ENCODE data around the gene IFITM2.

Gene IFITM2

GRCh38 chr11:269146-269890 lies 38.3 kb upstream of the IFITM2 start:
- ChIA-PET CTCF (no interaction called here), POLR2A (no interaction called here)
- no peak for DNase-seq (ENCODE audit: extremely low spot score)
- TF ChIP-seq ZNF384 (IDR thresholded peaks at IDR 0.05): no peak
- no peak for TF ChIP-seq FOXA1 (IDR thresholded peaks at IDR 0.05)
- no peak for TF ChIP-seq NFRKB (IDR thresholded peaks at IDR 0.05)
- TF ChIP-seq LEF1 (IDR thresholded peaks at IDR 0.05; ENCODE audit: borderline replicate concordance): no peak
- no peak for TF ChIP-seq CTBP1 (IDR thresholded peaks at IDR 0.05; ENCODE audit: borderline replicate concordance)
- no peak for TF ChIP-seq ARNT (IDR thresholded peaks at IDR 0.05)

- ChIA-PET POLR2A (no interaction called here), CTCF (no interaction called here)
- TF ChIP-seq ZNF384 (IDR thresholded peaks at IDR 0.05) (no peak), LEF1 (IDR thresholded peaks at IDR 0.05; ENCODE audit: borderline replicate concordance) (no peak), PKNOX1 (IDR thresholded peaks at IDR 0.05) (0 out of 2 replicates have a peak, but pooled peaks have one; percentile 16), FOXM1 (IDR thresholded peaks at IDR 0.05; ENCODE audit: borderline replicate concordance) (no peak), SP1 (IDR thresholded peaks at IDR 0.05) (no peak), FOXA1 (IDR thresholded peaks at IDR 0.05) (no peak), NFRKB (IDR thresholded peaks at IDR 0.05) (no peak), TARDBP (IDR thresholded peaks at IDR 0.05) (no peak)
- DNase-seq (ENCODE audit: extremely low spot score): no peak
Observed at GRCh38 chr11:270451-271318, 36.9 kb upstream of the IFITM2 start.

GRCh38 chr11:271319-271715 lies 36.3 kb upstream of the IFITM2 start:
- TF ChIP-seq PKNOX1 (IDR thresholded peaks at IDR 0.05) (no peak), SP1 (IDR thresholded peaks at IDR 0.05) (no peak), L3MBTL2 (conservative IDR thresholded peaks at IDR 0.05) (no peak), ZNF384 (IDR thresholded peaks at IDR 0.05) (no peak), ELF4 (IDR thresholded peaks at IDR 0.05) (no peak), CTBP1 (IDR thresholded peaks at IDR 0.05; ENCODE audit: borderline replicate concordance) (no peak), FOXM1 (IDR thresholded peaks at IDR 0.05; ENCODE audit: borderline replicate concordance) (no peak), TARDBP (IDR thresholded peaks at IDR 0.05) (no peak), ARNT (IDR thresholded peaks at IDR 0.05) (no peak), BHLHE40 (IDR thresholded peaks at IDR 0.05; ENCODE audit: borderline replicate concordance) (no peak), SUZ12 (IDR thresholded peaks at IDR 0.05) (no peak), FOXA1 (IDR thresholded peaks at IDR 0.05) (no peak), HDGF (IDR thresholded peaks at IDR 0.05; ENCODE audit: borderline replicate concordance) (no peak), FOXK2 (IDR thresholded peaks at IDR 0.05) (no peak), NFRKB (IDR thresholded peaks at IDR 0.05) (no peak), LEF1 (IDR thresholded peaks at IDR 0.05; ENCODE audit: borderline replicate concordance) (no peak)
- CTCF ChIA-PET: interaction anchor here (1.5 kb wide), 1 partner anchor 21 kb away, joined by 4 read pairs; no protein-coding TSS in a partner anchor
- DNase-seq (ENCODE audit: extremely low spot score): no peak
- POLR2A ChIA-PET: no interaction called here

- no peak for DNase-seq (ENCODE audit: extremely low spot score)
- TF ChIP-seq FOXK2 (IDR thresholded peaks at IDR 0.05): no peak
- no peak for TF ChIP-seq ARNT (IDR thresholded peaks at IDR 0.05)
- no peak for TF ChIP-seq TARDBP (IDR thresholded peaks at IDR 0.05)
- ChIA-PET CTCF (interaction anchor here (1.5 kb wide), 1 partner anchor 22 kb away, joined by 4 read pairs; no protein-coding TSS in a partner anchor), POLR2A (no interaction called here)
Observed at GRCh38 chr11:272195-272930, 35.3 kb upstream of the IFITM2 start.

GRCh38 chr11:272931-273198 lies 34.8 kb upstream of the IFITM2 start:
- ChIA-PET POLR2A (no interaction called here), CTCF (interaction anchor here (1.5 kb wide), 1 partner anchor 22 kb away, joined by 4 read pairs; no protein-coding TSS in a partner anchor)
- TF ChIP-seq TARDBP (IDR thresholded peaks at IDR 0.05): no peak
- no peak for TF ChIP-seq SUZ12 (IDR thresholded peaks at IDR 0.05)
- TF ChIP-seq ELF4 (IDR thresholded peaks at IDR 0.05): no peak
- no peak for TF ChIP-seq BHLHE40 (IDR thresholded peaks at IDR 0.05; ENCODE audit: borderline replicate concordance)
- TF ChIP-seq FOXA1 (IDR thresholded peaks at IDR 0.05): no peak
- TF ChIP-seq CTBP1 (IDR thresholded peaks at IDR 0.05; ENCODE audit: borderline replicate concordance): no peak
- no peak for TF ChIP-seq LEF1 (IDR thresholded peaks at IDR 0.05; ENCODE audit: borderline replicate concordance)
- no peak for TF ChIP-seq NFRKB (IDR thresholded peaks at IDR 0.05)
- no peak for TF ChIP-seq ARNT (IDR thresholded peaks at IDR 0.05)
- TF ChIP-seq SP1 (IDR thresholded peaks at IDR 0.05): no peak
- TF ChIP-seq L3MBTL2 (conservative IDR thresholded peaks at IDR 0.05): no peak
- DNase-seq (ENCODE audit: extremely low spot score): no peak

- TF ChIP-seq FOXK2 (IDR thresholded peaks at IDR 0.05): no peak
- TF ChIP-seq HDGF (IDR thresholded peaks at IDR 0.05; ENCODE audit: borderline replicate concordance): no peak
- TF ChIP-seq NFRKB (IDR thresholded peaks at IDR 0.05): no peak
- no peak for TF ChIP-seq TARDBP (IDR thresholded peaks at IDR 0.05)
- no peak for TF ChIP-seq FOXM1 (IDR thresholded peaks at IDR 0.05; ENCODE audit: borderline replicate concordance)
- no peak for TF ChIP-seq PKNOX1 (IDR thresholded peaks at IDR 0.05)
- no peak for TF ChIP-seq BHLHE40 (IDR thresholded peaks at IDR 0.05; ENCODE audit: borderline replicate concordance)
- TF ChIP-seq ELF4 (IDR thresholded peaks at IDR 0.05): no peak
- no peak for TF ChIP-seq ZNF384 (IDR thresholded peaks at IDR 0.05)
- TF ChIP-seq FOXA1 (IDR thresholded peaks at IDR 0.05): no peak
- no peak for TF ChIP-seq SP1 (IDR thresholded peaks at IDR 0.05)
- TF ChIP-seq ARNT (IDR thresholded peaks at IDR 0.05): no peak
- TF ChIP-seq LEF1 (IDR thresholded peaks at IDR 0.05; ENCODE audit: borderline replicate concordance): no peak
- no peak for DNase-seq (ENCODE audit: extremely low spot score)
- POLR2A ChIA-PET: no interaction called here
- CTCF ChIA-PET: no interaction called here
Observed at GRCh38 chr11:276219-276618, 31.4 kb upstream of the IFITM2 start.

Measured in HEK293T (cell line).